Panc1 (cell line): ENCODE measurements around the gene KCNB1. TPM values are rescaled to one million over a fixed set of nuclear protein-coding genes. Genes with fewer than 3 reads are reported as not detected.

Experiments used
- ATAC-seq: fragments of 200-7000 bp; cut with Tn5 transposase; 2 replicates; pipeline ENCODE4 v1.9.1; 2020; ENCODE audit warnings: mild to moderate bottlenecking, moderate library complexity
- BruUV-seq: library from RNA; stranded (reverse); fragments of 400-500 nt; replicated peaks from 2 replicates; lab custom pipeline; 2021; lab: Mats Ljungman, UMichigan
- CTCF ChIA-PET: fragments of 300-600 bp; sonication (Branson Sonifier 250); formaldehyde crosslinking; loops from one replicate; lab custom pipeline; 2022; ENCODE audit warnings: antibody characterized with exemption; lab: Charles Lee
- POLR2A ChIA-PET: fragments of 300-600 bp; sonication (Branson Sonifier 250); formaldehyde crosslinking; loops from one replicate; lab custom pipeline; 2022; ENCODE audit warnings: antibody characterized with exemption; lab: Charles Lee
- DNase-seq: peaks from one replicate; pipeline ENCODE4 v3.0.0-alpha.2; 2010; ENCODE audit warnings: low read depth, low spot score
- H3K27ac ChIP-seq: 2 replicates; pipeline ENCODE4 v1.5.1; 2011; ENCODE audit warnings: mild to moderate bottlenecking, low read length, inconsistent platforms
- H3K27me3 ChIP-seq: fragments of 200-500 bp; sonication (Bioruptor generic); 2 replicates; pipeline ENCODE4 v1.6.0; 2014; ENCODE audit warnings: low read length, inconsistent platforms; ENCODE audit not compliant: control insufficient read depth, insufficient read depth
- H3K36me3 ChIP-seq: fragments of 200-500 bp; sonication (Bioruptor generic); 2 replicates; pipeline ENCODE4 v1.5.1; 2014; ENCODE audit warnings: inconsistent platforms, mild to moderate bottlenecking, low read length, moderate library complexity; ENCODE audit not compliant: control insufficient read depth, insufficient read depth
- H3K4me1 ChIP-seq: 2 replicates; pipeline ENCODE4 v1.5.1; 2011; ENCODE audit warnings: inconsistent platforms, mild to moderate bottlenecking, low read length, moderate library complexity; ENCODE audit not compliant: control insufficient read depth, insufficient read depth
- H3K4me3 ChIP-seq, 2 experiments: 2 replicates each; pipeline ENCODE4 v1.5.1; 2011 to 2012; ENCODE audit warnings: low read depth in 2 of 2, low read length in 2 of 2, mild to moderate bottlenecking in 2 of 2, inconsistent platforms in 1 of 2, moderate library complexity in 1 of 2
- H3K9me3 ChIP-seq: fragments of 200-500 bp; sonication (Bioruptor generic); 2 replicates; pipeline ENCODE4 v1.5.1; 2014; ENCODE audit warnings: low read depth, mild to moderate bottlenecking, inconsistent platforms, low read length, moderate library complexity; ENCODE audit not compliant: control insufficient read depth, insufficient read depth
- POLR2AphosphoS5 ChIP-seq: IDR thresholded peaks from 2 replicates; pipeline ENCODE4 v1.6.1; 2012; ENCODE audit warnings: mild to moderate bottlenecking, low read depth, low read length, moderate library complexity
- SIN3A ChIP-seq: IDR thresholded peaks from 2 replicates; pipeline ENCODE4 v1.6.1; 2012; ENCODE audit warnings: low read depth, mild to moderate bottlenecking, low read length, moderate library complexity, borderline replicate concordance; ENCODE audit not compliant: insufficient read depth
- TCF7L2 ChIP-seq: IDR thresholded peaks from 2 replicates; pipeline ENCODE4 v1.6.1; 2011; ENCODE audit warnings: mild to moderate bottlenecking, low read depth, low read length, inconsistent platforms
- in situ Hi-C: cut with HindIII; loops from 2 replicates; pipeline ENCODE4 v1.10.0; 2016; ENCODE audit warnings: low sequenced_read_pairs, low pct_unique_long_range_greater_than_20kb
- intact Hi-C: fragments of 100-400 bp; cut with micrococcal nuclease; formaldehyde crosslinking; loops from one replicate; pipeline ENCODE4 v1.10.0; 2022; ENCODE audit not compliant: unreplicated experiment
- total RNA-seq: library from RNA; stranded (reverse); gene quantifications from one replicate; pipeline ENCODE4 v1.2.1, GENCODE V29; 2021; ENCODE audit not compliant: unreplicated experiment
- TF ChIP-seq, protein P1 (sequence below), 2 experiments: IDR thresholded peaks; 2 replicates each; pipeline ENCODE4 v1.6.1; 2011 to 2012; ENCODE audit warnings: low read depth in 2 of 2, control low read depth in 1 of 2, low read length in 1 of 2, mild to moderate bottlenecking in 1 of 2, moderate library complexity in 1 of 2; ENCODE audit not compliant: insufficient read depth in 1 of 2
- TF ChIP-seq, protein P2 (sequence below): fragments of 450-650 bp; IDR thresholded peaks from 2 replicates; pipeline ENCODE4 v1.5.1; 2017; ENCODE audit warnings: mild to moderate bottlenecking

The KCNB1 gene
- total RNA-seq, 1 experiment from 2014 or later = 11.1 TPM

DNA sequence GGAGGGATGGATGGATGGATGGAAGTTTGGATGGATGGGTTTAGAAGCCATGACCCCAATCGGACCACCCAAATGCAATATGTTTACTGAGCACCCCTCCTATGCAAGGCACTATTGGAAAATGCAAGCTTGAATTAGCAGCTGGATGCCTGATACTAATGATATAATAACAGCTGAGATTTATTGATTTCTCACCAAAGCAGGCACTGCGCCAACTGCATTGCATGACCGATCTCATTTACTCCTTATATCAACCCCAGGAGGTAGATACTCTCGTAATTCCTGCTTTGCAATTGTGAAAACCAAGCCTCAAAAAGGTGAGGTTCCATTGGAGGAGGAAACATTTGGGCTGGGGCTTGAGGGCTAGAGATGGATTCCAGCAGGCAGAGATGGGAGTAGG is 89.7 kb downstream of the KCNB1 start:
- no TSS peak for BruUV-seq
- DNase-seq (no peak), ATAC-seq (no peak)
- H3K4me1 ChIP-seq = peaks cover 5% of the 10 kb centered on the region
- no peak overlapping the region for H3K27ac ChIP-seq
- in situ Hi-C loops (no loop called here), intact Hi-C loops (no loop called here)
- TF ChIP-seq, protein P1, sequence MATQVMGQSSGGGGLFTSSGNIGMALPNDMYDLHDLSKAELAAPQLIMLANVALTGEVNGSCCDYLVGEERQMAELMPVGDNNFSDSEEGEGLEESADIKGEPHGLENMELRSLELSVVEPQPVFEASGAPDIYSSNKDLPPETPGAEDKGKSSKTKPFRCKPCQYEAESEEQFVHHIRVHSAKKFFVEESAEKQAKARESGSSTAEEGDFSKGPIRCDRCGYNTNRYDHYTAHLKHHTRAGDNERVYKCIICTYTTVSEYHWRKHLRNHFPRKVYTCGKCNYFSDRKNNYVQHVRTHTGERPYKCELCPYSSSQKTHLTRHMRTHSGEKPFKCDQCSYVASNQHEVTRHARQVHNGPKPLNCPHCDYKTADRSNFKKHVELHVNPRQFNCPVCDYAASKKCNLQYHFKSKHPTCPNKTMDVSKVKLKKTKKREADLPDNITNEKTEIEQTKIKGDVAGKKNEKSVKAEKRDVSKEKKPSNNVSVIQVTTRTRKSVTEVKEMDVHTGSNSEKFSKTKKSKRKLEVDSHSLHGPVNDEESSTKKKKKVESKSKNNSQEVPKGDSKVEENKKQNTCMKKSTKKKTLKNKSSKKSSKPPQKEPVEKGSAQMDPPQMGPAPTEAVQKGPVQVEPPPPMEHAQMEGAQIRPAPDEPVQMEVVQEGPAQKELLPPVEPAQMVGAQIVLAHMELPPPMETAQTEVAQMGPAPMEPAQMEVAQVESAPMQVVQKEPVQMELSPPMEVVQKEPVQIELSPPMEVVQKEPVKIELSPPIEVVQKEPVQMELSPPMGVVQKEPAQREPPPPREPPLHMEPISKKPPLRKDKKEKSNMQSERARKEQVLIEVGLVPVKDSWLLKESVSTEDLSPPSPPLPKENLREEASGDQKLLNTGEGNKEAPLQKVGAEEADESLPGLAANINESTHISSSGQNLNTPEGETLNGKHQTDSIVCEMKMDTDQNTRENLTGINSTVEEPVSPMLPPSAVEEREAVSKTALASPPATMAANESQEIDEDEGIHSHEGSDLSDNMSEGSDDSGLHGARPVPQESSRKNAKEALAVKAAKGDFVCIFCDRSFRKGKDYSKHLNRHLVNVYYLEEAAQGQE (IDR thresholded peaks at IDR 0.05; ENCODE audit: insufficient read depth in 1 of 2, low read depth in 2 of 2, low read length in 1 of 2) = no peak
- no peak for TF ChIP-seq SIN3A
- TF ChIP-seq TCF7L2 = no peak
- no peak for TF ChIP-seq POLR2AphosphoS5
- TF ChIP-seq, protein P2, sequence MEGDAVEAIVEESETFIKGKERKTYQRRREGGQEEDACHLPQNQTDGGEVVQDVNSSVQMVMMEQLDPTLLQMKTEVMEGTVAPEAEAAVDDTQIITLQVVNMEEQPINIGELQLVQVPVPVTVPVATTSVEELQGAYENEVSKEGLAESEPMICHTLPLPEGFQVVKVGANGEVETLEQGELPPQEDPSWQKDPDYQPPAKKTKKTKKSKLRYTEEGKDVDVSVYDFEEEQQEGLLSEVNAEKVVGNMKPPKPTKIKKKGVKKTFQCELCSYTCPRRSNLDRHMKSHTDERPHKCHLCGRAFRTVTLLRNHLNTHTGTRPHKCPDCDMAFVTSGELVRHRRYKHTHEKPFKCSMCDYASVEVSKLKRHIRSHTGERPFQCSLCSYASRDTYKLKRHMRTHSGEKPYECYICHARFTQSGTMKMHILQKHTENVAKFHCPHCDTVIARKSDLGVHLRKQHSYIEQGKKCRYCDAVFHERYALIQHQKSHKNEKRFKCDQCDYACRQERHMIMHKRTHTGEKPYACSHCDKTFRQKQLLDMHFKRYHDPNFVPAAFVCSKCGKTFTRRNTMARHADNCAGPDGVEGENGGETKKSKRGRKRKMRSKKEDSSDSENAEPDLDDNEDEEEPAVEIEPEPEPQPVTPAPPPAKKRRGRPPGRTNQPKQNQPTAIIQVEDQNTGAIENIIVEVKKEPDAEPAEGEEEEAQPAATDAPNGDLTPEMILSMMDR = no peak
- CTCF ChIA-PET = no interaction called here
- no peaks in the 10 kb centered on the region for H3K9me3 ChIP-seq
- H3K27me3 ChIP-seq = no peaks in the 10 kb centered on the region
- H3K36me3 ChIP-seq = no peaks in the 10 kb centered on the region
- H3K4me3 ChIP-seq = no peak overlapping the region
- POLR2A ChIA-PET = interaction anchor here (0.7 kb wide), 1 partner anchor 23 kb away, joined by 8 read pairs; no protein-coding TSS in a partner anchor

DNA sequence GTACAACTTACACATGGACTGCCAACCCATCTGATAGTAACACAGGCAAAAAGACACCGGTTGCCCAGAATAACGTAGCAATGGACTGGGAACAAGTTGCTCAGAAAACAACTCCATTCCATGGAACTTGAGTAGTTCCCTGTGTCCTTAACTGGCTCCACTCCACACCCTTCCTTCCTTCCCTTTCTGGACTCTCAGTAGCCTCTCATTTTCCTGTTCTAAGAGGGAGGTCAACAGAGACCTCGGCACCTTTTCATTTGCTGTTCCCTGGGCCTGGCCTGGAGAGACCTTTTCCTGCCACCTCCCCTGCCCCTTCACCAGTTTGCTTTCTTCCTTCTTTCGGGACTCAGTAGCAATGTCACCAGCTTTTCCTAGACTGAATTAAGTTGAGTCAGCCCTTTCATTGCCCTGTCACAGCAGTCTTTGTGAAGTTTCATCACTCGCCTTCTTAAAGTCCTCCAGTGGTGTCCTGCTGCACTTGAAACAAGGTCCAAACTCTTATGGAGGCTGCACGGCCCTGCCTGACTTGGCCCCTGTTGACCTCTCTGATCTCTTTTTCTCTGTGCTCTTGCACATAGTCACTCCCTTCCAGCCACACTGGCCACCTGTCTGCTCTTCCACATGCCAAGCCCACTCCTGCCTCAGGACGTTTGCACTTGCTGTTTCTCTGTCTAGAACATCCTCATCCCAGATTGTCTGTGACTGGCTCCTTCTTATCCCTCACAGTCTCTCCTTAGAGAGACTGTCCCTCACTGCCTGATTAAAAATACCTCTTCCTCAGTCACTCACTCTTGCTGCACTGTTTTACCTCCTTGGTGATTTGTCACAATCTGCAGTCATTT is 90.8 kb downstream of the KCNB1 start:
- POLR2A ChIA-PET = interaction anchor here (0.7 kb wide), 1 partner anchor 24 kb away, joined by 8 read pairs; no protein-coding TSS in a partner anchor
- H3K36me3 ChIP-seq = no peaks in the 10 kb centered on the region
- no peak overlapping the region for H3K4me3 ChIP-seq
- no TSS peak for BruUV-seq
- CTCF ChIA-PET = no interaction called here
- H3K27ac ChIP-seq = no peak overlapping the region; the same call in 1 of the 2 replicates
- H3K9me3 ChIP-seq = no peaks in the 10 kb centered on the region
- H3K27me3 ChIP-seq = no peaks in the 10 kb centered on the region
- intact Hi-C loops = no loop called here
- TF ChIP-seq, protein P1 (IDR thresholded peaks at IDR 0.05; ENCODE audit: insufficient read depth in 1 of 2, low read depth in 2 of 2, low read length in 1 of 2) = no peak
- TF ChIP-seq TCF7L2 (no peak), POLR2AphosphoS5 (no peak), SIN3A (no peak)
- TF ChIP-seq, protein P2 = no peak
- in situ Hi-C loops = no loop called here
- no peak for ATAC-seq
- no peak for DNase-seq
- no peaks in the 10 kb centered on the region; the same call in 1 of the 2 replicates for H3K4me1 ChIP-seq
